HL-60/S4 treated with retinoic acid at 250 ng/mL for 4 days and 3 days (cell line): ENCODE results near the gene YY1.
"Not testable (repeated sequence)": the region's sequence is repeated elsewhere in the genome, so short reads cannot be mapped to it uniquely, and the experiment has no call there.

ENCODE experiments used
- in situ Hi-C: fragments of 300-500 bp; cut with MboI; formaldehyde crosslinking; loops from 2 replicates; pipeline ENCODE4 v1.7.0; 2022; ENCODE audit warnings: low sequenced_read_pairs

Gene YY1

GRCh38 chr14:100282766-100283419, 43.9 kb downstream of the YY1 start:
- in situ Hi-C loops = no loop called here

- in situ Hi-C loops = not testable (repeated sequence)
Measured at GRCh38 chr14:100283436-100283835, 44.5 kb downstream of the YY1 start.

GRCh38 chr14:100283984-100284881, 45.3 kb downstream of the YY1 start:
- in situ Hi-C loops = no loop called here

- in situ Hi-C loops = no loop called here
Measured at GRCh38 chr14:100285021-100285912, 46.3 kb downstream of the YY1 start.

- in situ Hi-C loops = no loop called here
Measured at GRCh38 chr14:100285913-100286400, 47.0 kb downstream of the YY1 start.

GRCh38 chr14:100286484-100287191, 47.7 kb downstream of the YY1 start:
- in situ Hi-C loops = no loop called here

GRCh38 chr14:100287202-100287997, 48.5 kb downstream of the YY1 start:
- in situ Hi-C loops = no loop called here

- in situ Hi-C loops = not testable (repeated sequence)
Measured at GRCh38 chr14:100287998-100288295, 49.0 kb downstream of the YY1 start.

GRCh38 chr14:100288382-100289185, 49.6 kb downstream of the YY1 start:
- in situ Hi-C loops = no loop called here

GRCh38 chr14:100289916-100290606, 51.1 kb downstream of the YY1 start:
- in situ Hi-C loops = no loop called here

GRCh38 chr14:100290607-100291304, 51.8 kb downstream of the YY1 start:
- in situ Hi-C loops = no loop called here

- in situ Hi-C loops = no loop called here
Measured at GRCh38 chr14:100291305-100292075, 52.5 kb downstream of the YY1 start.

GRCh38 chr14:100292301-100292775, 53.4 kb downstream of the YY1 start:
- in situ Hi-C loops = no loop called here

GRCh38 chr14:100292776-100293461, 54.0 kb downstream of the YY1 start:
- in situ Hi-C loops = no loop called here

- in situ Hi-C loops = no loop called here
Measured at GRCh38 chr14:100293497-100294212, 54.7 kb downstream of the YY1 start.
